ENCODE measurements around the gene CRABP2. TPM values are rescaled to one million over a fixed set of nuclear protein-coding genes. Genes with fewer than 3 reads are reported as not detected.
A peak's percentile ranks its signal among the peaks of the same experiment; 100 is the strongest.

The CRABP2 gene
- total RNA-seq, 6 experiments from 2014 or later: 0.24 TPM; not detected in 5

DNA sequence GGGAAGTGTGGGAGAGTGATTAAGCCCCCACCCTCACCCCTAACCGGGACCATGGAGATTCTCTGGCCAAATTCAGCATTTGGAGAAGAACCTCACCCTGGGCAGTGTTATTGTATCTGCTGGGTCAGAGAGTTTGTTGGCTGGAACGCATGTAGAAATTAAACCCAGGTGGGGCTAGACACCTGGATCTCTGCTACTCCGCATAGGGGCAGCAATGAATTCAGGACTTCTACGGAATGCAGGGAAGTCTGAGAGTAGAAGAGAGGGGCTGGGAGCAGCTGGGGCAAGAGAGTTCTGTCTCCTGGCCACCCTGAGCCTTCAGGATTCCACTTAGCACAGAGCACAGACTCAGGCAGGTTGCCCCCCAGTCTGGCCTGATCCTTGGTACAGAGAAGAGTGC is 3.6 kb upstream of the CRABP2 start:
- Histone ChIP-seq H3K9me3 (no peaks in the 10 kb centered on the region), H3K27me3 (peaks cover 0 to 24% of the 10 kb centered on the region in 2 donors), H3K4me1 (peaks cover 0 to 16% (median 9%) of the 10 kb centered on the region in 4 donors), H3K27ac (no peak overlapping the region), H3K4me3 (no peak overlapping the region), H3K36me3 (no peaks in the 10 kb centered on the region)
- no peak for TF ChIP-seq POLR2A (IDR thresholded peaks at IDR 0.05)
- TF ChIP-seq, protein P1, sequence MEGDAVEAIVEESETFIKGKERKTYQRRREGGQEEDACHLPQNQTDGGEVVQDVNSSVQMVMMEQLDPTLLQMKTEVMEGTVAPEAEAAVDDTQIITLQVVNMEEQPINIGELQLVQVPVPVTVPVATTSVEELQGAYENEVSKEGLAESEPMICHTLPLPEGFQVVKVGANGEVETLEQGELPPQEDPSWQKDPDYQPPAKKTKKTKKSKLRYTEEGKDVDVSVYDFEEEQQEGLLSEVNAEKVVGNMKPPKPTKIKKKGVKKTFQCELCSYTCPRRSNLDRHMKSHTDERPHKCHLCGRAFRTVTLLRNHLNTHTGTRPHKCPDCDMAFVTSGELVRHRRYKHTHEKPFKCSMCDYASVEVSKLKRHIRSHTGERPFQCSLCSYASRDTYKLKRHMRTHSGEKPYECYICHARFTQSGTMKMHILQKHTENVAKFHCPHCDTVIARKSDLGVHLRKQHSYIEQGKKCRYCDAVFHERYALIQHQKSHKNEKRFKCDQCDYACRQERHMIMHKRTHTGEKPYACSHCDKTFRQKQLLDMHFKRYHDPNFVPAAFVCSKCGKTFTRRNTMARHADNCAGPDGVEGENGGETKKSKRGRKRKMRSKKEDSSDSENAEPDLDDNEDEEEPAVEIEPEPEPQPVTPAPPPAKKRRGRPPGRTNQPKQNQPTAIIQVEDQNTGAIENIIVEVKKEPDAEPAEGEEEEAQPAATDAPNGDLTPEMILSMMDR (IDR thresholded peaks at IDR 0.05): no peak
- no peak for DNase-seq
- WGBS (ENCODE audit: insufficient coverage, low coverage, low lambda C conversion rate, missing lambda C conversion rate): 67% methylated on average over 2 of the region's 4 CpGs
- intact Hi-C loops (cut with DNase I): no loop called here
- no peak for ATAC-seq

DNA sequence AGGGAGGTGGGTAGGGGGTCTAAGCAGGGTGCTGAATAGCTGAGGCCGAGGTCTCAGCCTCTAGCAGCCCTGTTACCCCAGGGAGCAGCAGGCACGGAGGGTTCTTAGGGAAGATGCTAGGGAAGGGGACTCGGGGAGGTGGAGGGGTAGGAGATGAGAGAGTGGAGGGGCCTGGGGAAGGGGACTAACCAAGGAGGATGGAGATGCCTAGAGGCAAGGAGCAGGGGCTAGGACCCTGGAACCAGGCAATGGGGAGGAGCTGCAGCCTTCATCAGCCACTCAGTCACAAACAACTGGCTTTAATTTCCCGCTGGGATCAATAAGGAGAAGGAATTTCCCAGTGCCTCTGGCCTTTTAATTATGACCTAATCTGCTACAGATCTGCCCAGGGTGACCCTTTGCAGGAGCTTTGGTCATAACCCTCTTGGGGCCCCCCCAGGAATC is 2.9 kb upstream of the CRABP2 start:
- WGBS (ENCODE audit: insufficient coverage, low coverage, low lambda C conversion rate, missing lambda C conversion rate): 38% methylated on average over 3 of the region's 4 CpGs
- peaks cover 0 to 30% of the 10 kb centered on the region in 2 donors for H3K27me3 ChIP-seq
- ATAC-seq: no peak
- H3K4me1 ChIP-seq: peaks cover 0 to 16% (median 9%) of the 10 kb centered on the region in 4 donors
- no peaks in the 10 kb centered on the region for H3K36me3 ChIP-seq
- no peak overlapping the region for H3K4me3 ChIP-seq
- no peaks in the 10 kb centered on the region for H3K9me3 ChIP-seq
- intact Hi-C loops (cut with DNase I): no loop called here
- no peak for TF ChIP-seq POLR2A (IDR thresholded peaks at IDR 0.05)
- TF ChIP-seq, protein P1 (IDR thresholded peaks at IDR 0.05): no peak
- no peak for DNase-seq
- H3K27ac ChIP-seq: no peak overlapping the region

DNA sequence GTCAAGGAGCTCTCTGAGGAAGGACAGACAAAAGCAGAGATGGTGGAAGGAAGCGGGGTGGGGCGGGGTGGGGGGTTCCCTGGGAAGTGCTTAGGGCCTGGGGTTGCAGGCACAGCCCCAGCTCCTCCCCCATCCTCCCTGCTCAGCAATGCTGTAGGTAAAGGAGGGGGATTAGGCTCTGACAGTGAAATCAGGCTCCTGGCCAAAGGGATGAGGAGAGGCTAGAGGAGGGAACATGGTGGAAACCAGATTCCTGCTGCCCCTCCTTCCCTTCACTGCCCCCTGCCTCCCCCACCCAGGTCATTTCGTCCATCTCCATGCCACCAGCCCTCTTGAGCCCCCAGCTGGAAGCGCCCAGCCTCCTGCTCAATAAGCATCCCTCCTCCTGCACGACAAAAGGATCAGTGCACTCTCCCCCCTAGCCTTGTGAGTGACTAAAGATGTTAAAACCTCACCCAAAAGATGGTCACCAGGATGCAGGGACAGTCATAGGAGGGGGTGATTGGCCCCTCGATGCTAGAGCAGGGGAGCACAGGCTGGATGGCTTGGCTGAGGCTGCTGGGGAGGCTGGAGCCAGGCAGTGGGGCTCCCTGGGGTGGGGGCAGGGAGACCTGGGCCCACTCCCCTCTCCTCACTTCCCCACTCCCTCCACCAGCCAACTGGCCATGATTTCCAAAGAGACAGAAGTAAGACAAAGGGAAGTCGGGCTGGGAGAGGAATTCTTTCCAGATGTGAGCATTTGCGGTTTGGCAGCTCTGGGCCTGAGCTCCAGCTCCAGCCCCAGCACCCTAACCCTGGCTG is 2.2 kb upstream of the CRABP2 start:
- Histone ChIP-seq H3K9me3 (no peaks in the 10 kb centered on the region), H3K4me3 (no peak overlapping the region), H3K27me3 (peaks cover 0 to 31% of the 10 kb centered on the region in 2 donors), H3K36me3 (no peaks in the 10 kb centered on the region), H3K4me1 (peaks cover 0 to 16% (median 9%) of the 10 kb centered on the region in 4 donors), H3K27ac (no peak overlapping the region)
- TF ChIP-seq POLR2A (IDR thresholded peaks at IDR 0.05): no peak
- TF ChIP-seq, protein P1 (IDR thresholded peaks at IDR 0.05): no peak
- intact Hi-C loops (cut with DNase I): no loop called here
- no peak for ATAC-seq
- no peak for DNase-seq
- WGBS (ENCODE audit: insufficient coverage, low coverage, low lambda C conversion rate, missing lambda C conversion rate): 47% methylated on average over 7 of the region's 8 CpGs

DNA sequence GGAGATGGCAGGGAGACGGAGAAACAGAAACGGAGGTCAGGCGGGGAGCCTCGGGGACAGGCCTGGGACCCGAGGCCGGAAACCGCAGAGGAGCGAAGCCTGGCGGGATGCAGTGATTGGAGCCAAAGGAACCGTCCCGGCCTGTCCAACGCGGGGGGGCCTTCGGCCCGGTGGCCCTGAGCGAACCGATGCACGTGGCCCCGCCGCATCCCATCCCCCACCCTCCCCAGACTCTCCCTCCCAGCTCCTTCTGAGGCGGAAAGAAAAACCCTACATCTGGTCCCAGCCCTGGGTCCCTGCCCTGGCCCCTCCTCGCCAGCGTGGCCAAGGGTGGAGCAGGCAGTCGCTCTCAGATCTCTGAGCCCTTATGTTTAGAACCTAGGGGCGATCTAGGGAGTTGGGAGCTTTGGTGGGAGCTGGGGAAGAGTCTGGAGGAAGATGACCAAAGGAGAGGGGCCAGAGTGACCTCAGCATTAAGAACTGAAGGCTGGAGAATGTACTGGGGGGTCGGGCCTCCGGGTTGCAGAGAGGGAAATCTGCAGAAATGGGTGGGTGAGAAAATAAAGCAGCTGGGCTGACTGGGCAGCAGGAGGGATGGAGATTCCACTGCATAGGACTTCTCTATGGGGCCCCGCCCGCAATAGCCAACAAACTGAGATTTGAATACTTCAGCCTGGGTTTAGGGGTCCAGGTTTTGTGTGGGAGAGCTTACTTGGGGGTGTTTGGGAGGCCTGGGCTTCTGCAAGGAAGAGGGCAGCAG is 1.5 kb upstream of the CRABP2 start:
- peaks cover 0 to 16% (median 9%) of the 10 kb centered on the region in 4 donors for H3K4me1 ChIP-seq
- H3K4me3 ChIP-seq: no peak overlapping the region
- intact Hi-C loops (cut with DNase I): no loop called here
- peaks cover 0 to 31% of the 10 kb centered on the region in 2 donors for H3K27me3 ChIP-seq
- ATAC-seq: peak; percentile 10 to 34 (median 23)
- H3K9me3 ChIP-seq: no peaks in the 10 kb centered on the region
- no peak overlapping the region for H3K27ac ChIP-seq
- 7% methylated on average over 3 of the region's 29 CpGs for WGBS (ENCODE audit: insufficient coverage, low coverage, low lambda C conversion rate, missing lambda C conversion rate)
- no peaks in the 10 kb centered on the region for H3K36me3 ChIP-seq
- DNase-seq: no peak
- TF ChIP-seq, protein P1 (IDR thresholded peaks at IDR 0.05): no peak
- no peak for TF ChIP-seq POLR2A (IDR thresholded peaks at IDR 0.05)
